HepG2 (cell line): Measurements from ENCODE around the gene ZNF33B. TPM values are rescaled to one million over a fixed set of nuclear protein-coding genes. Genes with fewer than 3 reads are reported as not detected.

Source experiments
- AKAP8 ChIP-seq: sonication (generic); formaldehyde crosslinking; IDR thresholded peaks from 2 replicates; pipeline ENCODE4 v1.5.1; 2020; ENCODE audit warnings: mild to moderate bottlenecking, missing genetic modification reagents
- FOXK1 ChIP-seq: sonication (generic); formaldehyde crosslinking; IDR thresholded peaks from 2 replicates; pipeline ENCODE4 v1.4.0; 2020; ENCODE audit warnings: low read depth, missing genetic modification reagents, borderline replicate concordance
- HMG20B ChIP-seq: conservative IDR thresholded peaks from 2 replicates; pipeline ENCODE4 v1.6.1; 2016; ENCODE audit warnings: missing genetic modification reagents, missing compliant biosample characterization
- KAT8 ChIP-seq: IDR thresholded peaks from 2 replicates; pipeline ENCODE4 v1.6.1; 2016; ENCODE audit warnings: missing genetic modification reagents, missing compliant biosample characterization
- MED13 ChIP-seq: sonication (generic); formaldehyde crosslinking; IDR thresholded peaks from 2 replicates; pipeline ENCODE4 v1.5.0; 2020; ENCODE audit warnings: missing genetic modification reagents
- MEF2D ChIP-seq: sonication (generic); formaldehyde crosslinking; IDR thresholded peaks from 2 replicates; pipeline ENCODE4 v1.5.1; 2020; ENCODE audit warnings: mild to moderate bottlenecking, missing genetic modification reagents
- MIXL1 ChIP-seq: IDR thresholded peaks from 2 replicates; pipeline ENCODE4 v1.6.1; 2016
- PHF20 ChIP-seq: sonication (generic); formaldehyde crosslinking; IDR thresholded peaks from 2 replicates; pipeline ENCODE4 v1.5.0; 2020; ENCODE audit warnings: mild to moderate bottlenecking, missing genetic modification reagents
- SMAD1 ChIP-seq: sonication (generic); formaldehyde crosslinking; IDR thresholded peaks from 2 replicates; pipeline ENCODE4 v1.4.0; 2020; ENCODE audit warnings: missing genetic modification reagents, low read depth, mild to moderate bottlenecking, borderline replicate concordance
- SNAPC2 ChIP-seq: sonication (generic); formaldehyde crosslinking; IDR thresholded peaks from 2 replicates; pipeline ENCODE4 v1.8.1; 2022; ENCODE audit warnings: mild to moderate bottlenecking, missing genetic modification reagents
- THAP11 ChIP-seq: IDR thresholded peaks from 2 replicates; pipeline ENCODE4 v1.6.1; 2016; ENCODE audit warnings: missing biosample characterization, missing genetic modification reagents
- ZFP36 ChIP-seq: fragments of 150-350 bp; IDR thresholded peaks from 2 replicates; pipeline ENCODE4 v1.6.1; 2018; ENCODE audit warnings: borderline replicate concordance, low read length, low read depth; ENCODE audit not compliant: partially characterized antibody
- ZFP36L1 ChIP-seq: sonication (generic); formaldehyde crosslinking; IDR thresholded peaks from 2 replicates; pipeline ENCODE4 v1.8.0; 2022; ENCODE audit warnings: mild to moderate bottlenecking, missing genetic modification reagents, moderate library complexity
- ZMYM3 ChIP-seq: sonication (generic); formaldehyde crosslinking; IDR thresholded peaks from 2 replicates; pipeline ENCODE4 v1.5.1; 2020; ENCODE audit warnings: mild to moderate bottlenecking, missing genetic modification reagents
- ZNF292 ChIP-seq: sonication (generic); formaldehyde crosslinking; IDR thresholded peaks from 2 replicates; pipeline ENCODE4 v1.8.1; 2022; ENCODE audit warnings: mild to moderate bottlenecking, low read depth, missing genetic modification reagents, borderline replicate concordance
- ZNF749 ChIP-seq: sonication (generic); formaldehyde crosslinking; IDR thresholded peaks from 2 replicates; pipeline ENCODE4 v1.8.0; 2022; ENCODE audit warnings: mild to moderate bottlenecking, missing genetic modification reagents, moderate library complexity, borderline replicate concordance
- polyA plus RNA-seq, 8 experiments: library from polyadenylated mRNA; depleted of rRNA in 3 of 8; stranded (reverse) in 7 of 8; unstranded in 1 of 8; fragments of >200 nt; fragmentation: Illumina TruSeq in 4 of 8; extraction: Trizol in 4 of 8; gene quantifications; 2 replicates each; pipeline versions ENCODE4 v1.2.1 to v1.2.3, GENCODE V29; 2011 to 2016; ENCODE audit warnings: low read depth in 4 of 8, missing spikeins in 1 of 8, mixed read lengths in 1 of 8; ENCODE audit not compliant: insufficient read depth in 1 of 8
- total RNA-seq, 5 experiments: library from RNA; depleted of rRNA; stranded (reverse); fragments of >200 nt; fragmentation: Illumina TruSeq; extraction: Trizol; gene quantifications; 2 replicates each; pipeline ENCODE4 v1.2.3, GENCODE V29; 2016; ENCODE audit warnings: low read depth in 1 of 5
- TF ChIP-seq, protein P1 (sequence below): sonication (generic); formaldehyde crosslinking; IDR thresholded peaks from 2 replicates; pipeline ENCODE4 v1.4.0; 2020; ENCODE audit warnings: missing genetic modification reagents
- TF ChIP-seq, protein P2 (sequence below): sonication (generic); formaldehyde crosslinking; IDR thresholded peaks from 2 replicates; pipeline ENCODE4 v1.4.0; 2020; ENCODE audit warnings: mild to moderate bottlenecking, missing genetic modification reagents, borderline replicate concordance
- TF ChIP-seq, protein P3 (sequence below): sonication (generic); formaldehyde crosslinking; IDR thresholded peaks from 2 replicates; pipeline ENCODE4 v1.4.0; 2020; ENCODE audit warnings: mild to moderate bottlenecking, low read depth, missing genetic modification reagents

ZNF33B gene
- total and polyA plus RNA-seq, 2 of the 13 experiments (the other 11 are each of a cell fraction or from before 2014, with no cell fraction given), result 18.4 to 23.5 TPM

DNA sequence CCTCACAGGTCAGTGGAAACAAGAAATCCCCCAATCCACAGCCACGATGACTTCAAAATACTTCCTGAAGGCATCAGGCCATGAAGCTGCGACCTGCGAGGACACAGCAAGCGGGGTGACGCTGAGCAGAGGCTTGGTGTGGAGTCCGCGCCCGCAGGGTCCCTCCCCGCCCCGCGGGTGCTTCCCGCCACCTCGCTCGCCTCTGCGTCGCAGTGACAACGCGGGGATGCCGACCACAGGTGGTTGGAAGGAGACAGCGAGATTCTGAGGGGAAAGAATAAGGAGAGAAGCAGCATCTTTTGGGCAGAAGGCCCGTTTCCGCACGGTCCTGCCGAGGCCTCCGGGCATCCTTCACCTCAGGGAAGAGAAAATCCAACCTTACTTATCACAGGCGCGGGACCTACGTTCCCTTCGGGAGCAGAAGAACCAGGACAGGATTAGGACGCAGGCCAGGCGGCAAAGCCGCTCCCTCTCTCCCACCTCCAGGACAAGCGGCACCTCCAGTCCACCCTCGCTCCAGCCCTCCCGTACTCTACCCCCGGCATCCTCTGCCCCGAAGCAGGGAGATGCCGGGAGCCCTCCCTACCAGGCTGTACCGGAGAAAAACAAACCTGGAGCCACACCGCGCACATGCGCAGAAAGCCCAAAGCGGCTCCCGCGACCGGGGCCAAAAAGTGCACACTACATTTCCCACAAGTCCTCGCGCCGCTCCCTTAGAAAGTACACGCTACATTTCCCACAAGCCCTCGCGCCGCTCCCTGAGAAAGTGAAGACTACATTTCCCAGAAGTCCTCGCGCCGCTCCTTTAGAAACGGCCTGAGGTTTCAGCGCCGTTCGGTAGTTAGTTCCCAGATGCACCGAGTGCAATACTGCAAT, 85.9 kb downstream of the ZNF33B start (continued):
- TF ChIP-seq, protein P1, sequence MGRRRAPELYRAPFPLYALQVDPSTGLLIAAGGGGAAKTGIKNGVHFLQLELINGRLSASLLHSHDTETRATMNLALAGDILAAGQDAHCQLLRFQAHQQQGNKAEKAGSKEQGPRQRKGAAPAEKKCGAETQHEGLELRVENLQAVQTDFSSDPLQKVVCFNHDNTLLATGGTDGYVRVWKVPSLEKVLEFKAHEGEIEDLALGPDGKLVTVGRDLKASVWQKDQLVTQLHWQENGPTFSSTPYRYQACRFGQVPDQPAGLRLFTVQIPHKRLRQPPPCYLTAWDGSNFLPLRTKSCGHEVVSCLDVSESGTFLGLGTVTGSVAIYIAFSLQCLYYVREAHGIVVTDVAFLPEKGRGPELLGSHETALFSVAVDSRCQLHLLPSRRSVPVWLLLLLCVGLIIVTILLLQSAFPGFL (CRISPR knock-in tag), result no peak
- TF ChIP-seq MED13, result no peak
- peak; percentile 72; the same call in 1 of the 2 replicates for TF ChIP-seq ZNF292 (CRISPR knock-in tag)
- TF ChIP-seq, protein P2, sequence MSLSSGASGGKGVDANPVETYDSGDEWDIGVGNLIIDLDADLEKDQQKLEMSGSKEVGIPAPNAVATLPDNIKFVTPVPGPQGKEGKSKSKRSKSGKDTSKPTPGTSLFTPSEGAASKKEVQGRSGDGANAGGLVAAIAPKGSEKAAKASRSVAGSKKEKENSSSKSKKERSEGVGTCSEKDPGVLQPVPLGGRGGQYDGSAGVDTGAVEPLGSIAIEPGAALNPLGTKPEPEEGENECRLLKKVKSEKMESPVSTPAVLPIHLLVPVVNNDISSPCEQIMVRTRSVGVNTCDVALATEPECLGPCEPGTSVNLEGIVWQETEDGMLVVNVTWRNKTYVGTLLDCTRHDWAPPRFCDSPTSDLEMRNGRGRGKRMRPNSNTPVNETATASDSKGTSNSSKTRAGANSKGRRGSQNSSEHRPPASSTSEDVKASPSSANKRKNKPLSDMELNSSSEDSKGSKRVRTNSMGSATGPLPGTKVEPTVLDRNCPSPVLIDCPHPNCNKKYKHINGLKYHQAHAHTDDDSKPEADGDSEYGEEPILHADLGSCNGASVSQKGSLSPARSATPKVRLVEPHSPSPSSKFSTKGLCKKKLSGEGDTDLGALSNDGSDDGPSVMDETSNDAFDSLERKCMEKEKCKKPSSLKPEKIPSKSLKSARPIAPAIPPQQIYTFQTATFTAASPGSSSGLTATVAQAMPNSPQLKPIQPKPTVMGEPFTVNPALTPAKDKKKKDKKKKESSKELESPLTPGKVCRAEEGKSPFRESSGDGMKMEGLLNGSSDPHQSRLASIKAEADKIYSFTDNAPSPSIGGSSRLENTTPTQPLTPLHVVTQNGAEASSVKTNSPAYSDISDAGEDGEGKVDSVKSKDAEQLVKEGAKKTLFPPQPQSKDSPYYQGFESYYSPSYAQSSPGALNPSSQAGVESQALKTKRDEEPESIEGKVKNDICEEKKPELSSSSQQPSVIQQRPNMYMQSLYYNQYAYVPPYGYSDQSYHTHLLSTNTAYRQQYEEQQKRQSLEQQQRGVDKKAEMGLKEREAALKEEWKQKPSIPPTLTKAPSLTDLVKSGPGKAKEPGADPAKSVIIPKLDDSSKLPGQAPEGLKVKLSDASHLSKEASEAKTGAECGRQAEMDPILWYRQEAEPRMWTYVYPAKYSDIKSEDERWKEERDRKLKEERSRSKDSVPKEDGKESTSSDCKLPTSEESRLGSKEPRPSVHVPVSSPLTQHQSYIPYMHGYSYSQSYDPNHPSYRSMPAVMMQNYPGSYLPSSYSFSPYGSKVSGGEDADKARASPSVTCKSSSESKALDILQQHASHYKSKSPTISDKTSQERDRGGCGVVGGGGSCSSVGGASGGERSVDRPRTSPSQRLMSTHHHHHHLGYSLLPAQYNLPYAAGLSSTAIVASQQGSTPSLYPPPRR (CRISPR knock-in tag), result no peak
- TF ChIP-seq THAP11 (CRISPR knock-in tag), result peak; percentile 99
- TF ChIP-seq MEF2D (CRISPR knock-in tag), result no peak
- no peak for TF ChIP-seq ZFP36
- TF ChIP-seq PHF20 (CRISPR knock-in tag), result peak; percentile 38; the same call in 1 of the 2 replicates
- no peak for TF ChIP-seq HMG20B (CRISPR knock-in tag)
- TF ChIP-seq ZMYM3 (CRISPR knock-in tag), result no peak; the same call in 1 of the 2 replicates
- TF ChIP-seq SNAPC2 (CRISPR knock-in tag), result no peak
- no peak for TF ChIP-seq KAT8 (CRISPR knock-in tag)
- no peak for TF ChIP-seq AKAP8
- TF ChIP-seq ZFP36L1 (CRISPR knock-in tag), result no peak
- no peak for TF ChIP-seq SMAD1 (CRISPR knock-in tag)
- no peak for TF ChIP-seq MIXL1 (CRISPR knock-in tag)
- TF ChIP-seq FOXK1 (CRISPR knock-in tag), result peak; percentile 65; the same call in 1 of the 2 replicates
- TF ChIP-seq ZNF749 (CRISPR knock-in tag), result no peak
- TF ChIP-seq, protein P3, sequence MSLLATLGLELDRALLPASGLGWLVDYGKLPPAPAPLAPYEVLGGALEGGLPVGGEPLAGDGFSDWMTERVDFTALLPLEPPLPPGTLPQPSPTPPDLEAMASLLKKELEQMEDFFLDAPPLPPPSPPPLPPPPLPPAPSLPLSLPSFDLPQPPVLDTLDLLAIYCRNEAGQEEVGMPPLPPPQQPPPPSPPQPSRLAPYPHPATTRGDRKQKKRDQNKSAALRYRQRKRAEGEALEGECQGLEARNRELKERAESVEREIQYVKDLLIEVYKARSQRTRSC (CRISPR knock-in tag), result 0 out of 2 replicates have a peak, but pooled peaks have one; percentile 48
